ENCODE data around the gene ATP5F1A.
"Not testable (repeated sequence)": the region's sequence is repeated elsewhere in the genome, so short reads cannot be mapped to it uniquely, and the experiment has no call there.

DNA sequence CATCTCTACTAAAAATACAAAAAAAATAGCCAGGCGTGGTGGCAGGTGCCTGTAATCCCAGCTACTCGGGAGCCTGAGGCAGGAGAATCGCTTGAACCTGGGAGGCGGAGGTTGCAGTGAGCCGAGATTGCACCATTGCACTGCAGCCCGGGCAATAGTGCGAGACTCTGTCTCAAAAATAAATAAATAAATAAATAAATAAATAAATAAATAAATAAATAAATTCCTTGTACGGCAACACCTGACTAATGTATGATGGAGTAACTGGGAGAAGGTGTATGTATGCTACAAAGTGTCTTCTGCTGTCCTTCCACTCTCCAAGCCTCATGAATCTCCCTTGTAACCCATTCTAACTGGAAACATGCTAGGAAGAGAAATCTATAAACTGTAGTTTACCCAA is 32.5 kb upstream of the ATP5F1A start:
- TF ChIP-seq, protein P1, sequence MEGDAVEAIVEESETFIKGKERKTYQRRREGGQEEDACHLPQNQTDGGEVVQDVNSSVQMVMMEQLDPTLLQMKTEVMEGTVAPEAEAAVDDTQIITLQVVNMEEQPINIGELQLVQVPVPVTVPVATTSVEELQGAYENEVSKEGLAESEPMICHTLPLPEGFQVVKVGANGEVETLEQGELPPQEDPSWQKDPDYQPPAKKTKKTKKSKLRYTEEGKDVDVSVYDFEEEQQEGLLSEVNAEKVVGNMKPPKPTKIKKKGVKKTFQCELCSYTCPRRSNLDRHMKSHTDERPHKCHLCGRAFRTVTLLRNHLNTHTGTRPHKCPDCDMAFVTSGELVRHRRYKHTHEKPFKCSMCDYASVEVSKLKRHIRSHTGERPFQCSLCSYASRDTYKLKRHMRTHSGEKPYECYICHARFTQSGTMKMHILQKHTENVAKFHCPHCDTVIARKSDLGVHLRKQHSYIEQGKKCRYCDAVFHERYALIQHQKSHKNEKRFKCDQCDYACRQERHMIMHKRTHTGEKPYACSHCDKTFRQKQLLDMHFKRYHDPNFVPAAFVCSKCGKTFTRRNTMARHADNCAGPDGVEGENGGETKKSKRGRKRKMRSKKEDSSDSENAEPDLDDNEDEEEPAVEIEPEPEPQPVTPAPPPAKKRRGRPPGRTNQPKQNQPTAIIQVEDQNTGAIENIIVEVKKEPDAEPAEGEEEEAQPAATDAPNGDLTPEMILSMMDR (IDR thresholded peaks at IDR 0.05; ENCODE audit: low read length), result not testable (repeated sequence)
- TF ChIP-seq EZH2phosphoT487 (IDR thresholded peaks at IDR 0.05; ENCODE audit: low read length); EZH2 (optimal IDR thresholded peaks at IDR 0.05; ENCODE audit: low read depth, low read length): not testable (repeated sequence)
